Panc1 (cell line): ENCODE results near the gene TAS2R60.
"Not testable (repeated sequence)": the region's sequence is repeated elsewhere in the genome, so short reads cannot be mapped to it uniquely, and the experiment has no call there.

Experiments
- CTCF ChIP-seq: fragments of 450-650 bp; IDR thresholded peaks from 2 replicates; pipeline ENCODE4 v1.5.1; 2017; ENCODE audit warnings: mild to moderate bottlenecking
- POLR2AphosphoS5 ChIP-seq: IDR thresholded peaks from 2 replicates; pipeline ENCODE4 v1.6.1; 2012; ENCODE audit warnings: mild to moderate bottlenecking, low read depth, low read length, moderate library complexity
- SIN3A ChIP-seq: IDR thresholded peaks from 2 replicates; pipeline ENCODE4 v1.6.1; 2012; ENCODE audit warnings: low read depth, mild to moderate bottlenecking, low read length, moderate library complexity, borderline replicate concordance; ENCODE audit not compliant: insufficient read depth
- TCF7L2 ChIP-seq: IDR thresholded peaks from 2 replicates; pipeline ENCODE4 v1.6.1; 2011; ENCODE audit warnings: mild to moderate bottlenecking, low read depth, low read length, inconsistent platforms

- not testable (repeated sequence) for TF ChIP-seq CTCF, TCF7L2, SIN3A, POLR2AphosphoS5
Measured at GRCh38 chr7:143472071-143472689, 28.9 kb downstream of the TAS2R60 start.
